K562 (cell line): ENCODE measurements around the gene PCSK5. TPM values are rescaled to one million over a fixed set of nuclear protein-coding genes. Genes with fewer than 3 reads are reported as not detected.

Experiments used
- ATAC-seq: fragments of 200-7000 bp; cut with Tn5 transposase; 3 replicates; pipeline ENCODE4 v1.9.1; 2020; ENCODE audit warnings: moderate library complexity
- BruUV-seq: library from RNA; stranded (reverse); fragments of 400-500 nt; replicated peaks from 2 replicates; lab custom pipeline; 2021; lab: Mats Ljungman, UMichigan
- CTCF ChIA-PET: fragments of 300-600 bp; formaldehyde crosslinking; extraction: SDS; loops from one replicate; lab custom pipeline; 2021; ENCODE audit warnings: low intra/inter-chr PET ratio; lab: Yijun Ruan, JAX
- POLR2A ChIA-PET: fragments of 300-600, 350-650 bp; sonication (Branson Sonifier 250); formaldehyde crosslinking; extraction: SDS; loops from one replicate; lab custom pipeline; 2021; ENCODE audit warnings: antibody characterized with exemption, inconsistent platforms; lab: Yijun Ruan, JAX
- DNase-seq, 4 experiments: peaks; one replicate each; pipeline versions ENCODE4 v3.0.0 to v3.0.0-alpha.2; 2011 to 2018; ENCODE audit warnings: low spot score in 3 of 4, mixed read lengths in 3 of 4; ENCODE audit errors: extremely low read depth in 1 of 4
- FAIRE-seq: peaks from 2 replicates; lab custom pipeline; 2011; peaks lifted over from hg19 to GRCh38; lab: Jason Lieb, UNC
- H2AFZ ChIP-seq: 2 replicates; pipeline ENCODE4 v1.6.0; 2011; ENCODE audit warnings: low read depth, low read length, control low read depth, inconsistent platforms
- H3K27ac ChIP-seq: fragments of 200-600 bp; 3 replicates; pipeline ENCODE4 v1.8.0; 2011; ENCODE audit warnings: low read depth, mild to moderate bottlenecking, control low read depth, inconsistent platforms, low read length, moderate library complexity, mixed read lengths; ENCODE audit errors: extremely low read depth
- H3K27me3 ChIP-seq, 2 experiments: fragments of 300-600 bp in 1 of 2; 2 replicates in 1 of 2; 3 replicates in 1 of 2; pipeline versions ENCODE4 v1.6.0 to v1.8.0; 2011; ENCODE audit warnings: inconsistent platforms in 2 of 2, low read length in 2 of 2, mild to moderate bottlenecking in 1 of 2, mixed read lengths in 1 of 2, moderate library complexity in 1 of 2; ENCODE audit not compliant: control insufficient read depth in 2 of 2, insufficient read depth in 2 of 2
- H3K36me3 ChIP-seq: fragments of 300-600 bp; 3 replicates; pipeline ENCODE4 v1.8.0; 2011; ENCODE audit warnings: mild to moderate bottlenecking, low read length, inconsistent platforms; ENCODE audit not compliant: control insufficient read depth, insufficient read depth
- H3K4me1 ChIP-seq, 2 experiments: fragments of 200-600 bp in 1 of 2; replicated peaks in 1 of 2; 2 replicates in 1 of 2; 3 replicates in 1 of 2; pipeline versions ENCODE4 v1.5.1 to v1.8.0; 2011; ENCODE audit warnings: inconsistent platforms in 2 of 2, low read length in 2 of 2, mild to moderate bottlenecking in 1 of 2, mixed read lengths in 1 of 2, moderate library complexity in 1 of 2; ENCODE audit not compliant: control insufficient read depth in 2 of 2, insufficient read depth in 2 of 2
- H3K4me2 ChIP-seq: 2 replicates; pipeline ENCODE4 v1.6.1; 2011; ENCODE audit warnings: low read length, control low read depth, inconsistent platforms, mixed read lengths; ENCODE audit not compliant: insufficient read depth
- H3K4me3 ChIP-seq: fragments of 200-600 bp; sonication (generic), shearing (Covaris generic); 2 replicates; pipeline ENCODE4 v1.5.1; 2016; ENCODE audit warnings: control low read depth, inconsistent platforms
- H3K79me2 ChIP-seq: fragments of 200-600 bp; 3 replicates; pipeline ENCODE4 v1.8.0; 2011; ENCODE audit warnings: low read length, inconsistent platforms; ENCODE audit not compliant: control insufficient read depth, insufficient read depth
- H3K9ac ChIP-seq, 2 experiments: 2 replicates each; pipeline versions ENCODE4 v1.6.0 to v1.6.1; 2011; ENCODE audit warnings: low read depth in 2 of 2, low read length in 2 of 2, control low read depth in 1 of 2, inconsistent platforms in 1 of 2, mild to moderate bottlenecking in 1 of 2, mixed read lengths in 1 of 2; ENCODE audit not compliant: insufficient read depth in 1 of 2
- H3K9me1 ChIP-seq: one replicate; pipeline ENCODE4 v1.6.0; 2011; ENCODE audit warnings: inconsistent platforms, mild to moderate bottlenecking, low read length, moderate library complexity; ENCODE audit not compliant: control insufficient read depth, insufficient read depth
- H3K9me3 ChIP-seq: replicated peaks from 2 replicates; pipeline ENCODE4 v1.5.1; 2011; ENCODE audit warnings: low read depth, low read length, inconsistent platforms; ENCODE audit not compliant: control insufficient read depth, insufficient read depth
- H4K20me1 ChIP-seq: replicated peaks from 2 replicates; pipeline ENCODE4 v1.6.1; 2011; ENCODE audit warnings: low read length, inconsistent platforms, mixed read lengths; ENCODE audit not compliant: control insufficient read depth, insufficient read depth
- ARID3A ChIP-seq: IDR thresholded peaks from 2 replicates; pipeline ENCODE4 v1.6.1; 2012; ENCODE audit warnings: low read depth, low read length, improper control_type of control experiment, borderline replicate concordance
- CBFB ChIP-seq: sonication (generic); formaldehyde crosslinking; IDR thresholded peaks from 2 replicates; pipeline ENCODE4 v1.4.0; 2020; ENCODE audit warnings: mild to moderate bottlenecking, missing genetic modification reagents
- HDAC8 ChIP-seq: fragments of 450-650 bp; IDR thresholded peaks from 2 replicates; pipeline ENCODE4 v1.6.1; 2016; ENCODE audit warnings: mild to moderate bottlenecking, missing genetic modification characterization, moderate library complexity, missing compliant biosample characterization
- LEF1 ChIP-seq: fragments of 450-650 bp; IDR thresholded peaks from 2 replicates; pipeline ENCODE4 v1.6.1; 2016; ENCODE audit warnings: mild to moderate bottlenecking
- MYBL2 ChIP-seq, 2 experiments: fragments of 450-650 bp in 1 of 2; sonication (generic) in 1 of 2; formaldehyde crosslinking in 1 of 2; IDR thresholded peaks; 2 replicates each; pipeline versions ENCODE4 v1.6.1 to v1.8.1; 2017 to 2022; ENCODE audit warnings: borderline replicate concordance in 1 of 2, inconsistent platforms in 1 of 2, low read depth in 1 of 2, mild to moderate bottlenecking in 1 of 2, missing genetic modification reagents in 1 of 2, moderate library complexity in 1 of 2
- REST ChIP-seq, 2 experiments: fragments of 450-650 bp; formaldehyde crosslinking in 1 of 2; IDR thresholded peaks; 2 replicates each; pipeline versions ENCODE4 v1.4.0 to v1.6.1; 2014 to 2020; ENCODE audit warnings: mild to moderate bottlenecking in 2 of 2, borderline replicate concordance in 1 of 2, low read depth in 1 of 2
- YY1 ChIP-seq, 3 experiments: IDR thresholded peaks; 2 replicates each; pipeline ENCODE4 v1.6.1; 2011; ENCODE audit warnings: low read length in 2 of 3, mild to moderate bottlenecking in 2 of 3, moderate library complexity in 2 of 3, borderline replicate concordance in 1 of 3, control low read depth in 1 of 3, low read depth in 1 of 3; ENCODE audit not compliant: insufficient read depth in 3 of 3, insufficient replicate concordance in 2 of 3, control insufficient read depth in 1 of 3, insufficient read length in 1 of 3; ENCODE audit errors: extremely low read depth in 1 of 3
- WGBS: fragments of 100-300 bp; shearing (Covaris generic); methylation state at CpG from one replicate; pipeline ENCODE4 v1.1.6; 2016; ENCODE audit warnings: low coverage, mixed read lengths; ENCODE audit not compliant: insufficient coverage; ENCODE audit errors: missing lambda C conversion rate; 5-methylcytosine and 5-hydroxymethylcytosine counted together
- in situ Hi-C: fragments of 300-500 bp; cut with MboI; formaldehyde crosslinking; loops from 4 replicates; pipeline ENCODE4 v1.15.0; 2018; ENCODE audit warnings: inconsistent platforms, mixed read lengths
- intact Hi-C: fragments of 100-400 bp; cut with micrococcal nuclease; formaldehyde crosslinking; loops from 2 replicates; pipeline ENCODE4 v1.14.2; 2022
- polyA plus RNA-seq, 8 experiments: library from polyadenylated mRNA; depleted of rRNA in 4 of 8; stranded (reverse) in 5 of 8; unstranded in 3 of 8; fragments of >200 nt; fragmentation: Nextera tagmentation in 2 of 8; fragmentation: Illumina TruSeq in 1 of 8; extraction: Ambion mirVana in 2 of 8; extraction: Trizol in 1 of 8; gene quantifications; 2 replicates each; pipeline versions ENCODE4 v1.2.1 to v1.2.3, GENCODE V29; 2011 to 2014; ENCODE audit warnings: inconsistent platforms in 1 of 8, missing spikeins in 1 of 8
- total RNA-seq, 7 experiments: library from RNA; depleted of rRNA in 6 of 7; stranded (reverse); fragments of >200 nt in 6 of 7; fragmentation: Illumina TruSeq in 2 of 7; extraction: Trizol in 2 of 7; gene quantifications; 2 replicates each; pipeline versions ENCODE4 v1.2.1 to v1.2.3, GENCODE V29; 2011 to 2021; ENCODE audit warnings: low replicate concordance in 1 of 7

The PCSK5 gene
- total and polyA plus RNA-seq, 9 of the 15 experiments (the other 6 are each of a cell fraction or from before 2014, with no cell fraction given) = not detected

- no peaks in the 10 kb centered on the region for H3K9me3 ChIP-seq
- ChIA-PET POLR2A (no interaction called here), CTCF (no interaction called here)
- in situ Hi-C loops = no loop called here
- no peak for FAIRE-seq
- DNase-seq = no peak
- H2AFZ ChIP-seq = no peak overlapping the region
- H4K20me1 ChIP-seq = no peaks in the 10 kb centered on the region
- TF ChIP-seq ARID3A (no peak), CBFB (CRISPR knock-in tag) (no peak), HDAC8 (tag) (no peak), LEF1 (no peak), YY1 (IDR thresholded peaks at IDR 0.05; ENCODE audit: borderline replicate concordance in 1 of 3, control insufficient read depth in 1 of 3, extremely low read depth in 1 of 3, insufficient read depth in 3 of 3, insufficient read length in 1 of 3, insufficient replicate concordance in 2 of 3, low read depth in 1 of 3, low read length in 2 of 3) (no peak), MYBL2 (IDR thresholded peaks at IDR 0.05; ENCODE audit: low read depth) (no peak), MYBL2 (CRISPR knock-in tag; IDR thresholded peaks at IDR 0.05; ENCODE audit: borderline replicate concordance) (no peak), REST (IDR thresholded peaks at IDR 0.05; ENCODE audit: borderline replicate concordance) (no peak), REST (CRISPR knock-in tag; IDR thresholded peaks at IDR 0.05; ENCODE audit: low read depth) (no peak)
- TF ChIP-seq, all 486 proteins: peak for 0
- no peak overlapping the region for H3K9ac ChIP-seq
- WGBS = under 1% methylated on average over 13 of the region's 13 CpGs
- no peak overlapping the region for H3K27ac ChIP-seq
- no peak for ATAC-seq
- no peaks in the 10 kb centered on the region for H3K4me1 ChIP-seq
- no peaks in the 10 kb centered on the region for H3K36me3 ChIP-seq
- H3K9me1 ChIP-seq = no peaks in the 10 kb centered on the region
- H3K4me3 ChIP-seq = no peak overlapping the region
- no peaks in the 10 kb centered on the region for H3K79me2 ChIP-seq
- no TSS peak for BruUV-seq
- intact Hi-C loops = no loop called here
- no peak overlapping the region for H3K4me2 ChIP-seq
- H3K27me3 ChIP-seq = peaks cover 0 to 7% of the 10 kb centered on the region in 2 experiments; a peak in 1 of 5 replicates
Observed at GRCh38 chr9:76161541-76161940, 271.1 kb downstream of the PCSK5 start.
